NCI-H82 treated with DMSO at 0.1 percent for 48 hours (cell line): ENCODE measurements around the gene OR51M1.
"Not testable (repeated sequence)": the region's sequence is repeated elsewhere in the genome, so short reads cannot be mapped to it uniquely, and the experiment has no call there.

Source experiments
- DNase-seq: peaks from one replicate; lab custom pipeline; 2025; ENCODE audit not compliant: unreplicated experiment; lab: John Stamatoyannopoulos, UW

OR51M1 gene, protein sequence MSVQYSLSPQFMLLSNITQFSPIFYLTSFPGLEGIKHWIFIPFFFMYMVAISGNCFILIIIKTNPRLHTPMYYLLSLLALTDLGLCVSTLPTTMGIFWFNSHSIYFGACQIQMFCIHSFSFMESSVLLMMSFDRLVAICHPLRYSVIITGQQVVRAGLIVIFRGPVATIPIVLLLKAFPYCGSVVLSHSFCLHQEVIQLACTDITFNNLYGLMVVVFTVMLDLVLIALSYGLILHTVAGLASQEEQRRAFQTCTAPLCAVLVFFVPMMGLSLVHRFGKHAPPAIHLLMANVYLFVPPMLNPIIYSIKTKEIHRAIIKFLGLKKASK

DNA sequence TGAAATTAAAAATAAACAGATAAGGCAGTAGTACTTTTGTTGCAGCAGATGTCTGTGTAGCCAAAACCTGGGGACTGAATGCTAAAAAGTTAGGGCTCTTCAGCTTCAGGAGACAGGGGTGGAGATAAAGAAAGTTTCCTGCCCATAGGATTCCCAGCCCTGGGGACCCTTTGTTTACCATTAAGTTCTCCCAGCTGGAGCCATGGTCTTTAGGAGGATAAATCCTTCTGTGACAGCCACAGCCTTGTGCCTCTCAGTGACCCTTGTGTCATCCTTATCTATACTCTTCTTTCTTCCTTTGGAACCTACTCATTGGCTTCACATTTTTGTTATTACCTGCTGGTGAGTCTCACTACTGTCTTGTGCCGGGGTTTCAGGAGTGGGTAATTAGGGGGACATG, at the start of gene OR51M1:
Gene OR51M1 (plus strand): TSS at position 237 of the 400 bp plus-strand sequence. CDS start 5,587 bp downstream, outside the sequence.
- DNase-seq: no peak

DNA sequence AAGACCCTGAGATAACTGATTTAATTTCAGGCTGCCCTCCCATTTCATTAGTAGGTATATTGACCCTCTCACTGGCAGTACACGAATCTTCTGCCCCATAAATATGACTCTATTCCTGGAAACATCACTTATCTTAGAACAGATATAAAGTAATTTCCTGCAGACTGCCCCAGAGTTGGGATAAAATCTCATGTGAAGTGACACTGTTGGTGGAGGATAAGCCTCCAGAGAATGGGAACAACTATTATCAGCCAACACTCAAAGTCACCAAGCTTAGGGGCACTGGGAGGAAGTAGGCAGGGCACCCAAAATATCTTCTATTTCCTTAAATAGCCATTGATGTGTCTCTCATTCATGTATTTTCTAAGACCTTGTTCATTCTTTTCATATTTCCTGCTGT, 48.4 kb upstream of the OR51M1 start:
- DNase-seq: no peak

DNA sequence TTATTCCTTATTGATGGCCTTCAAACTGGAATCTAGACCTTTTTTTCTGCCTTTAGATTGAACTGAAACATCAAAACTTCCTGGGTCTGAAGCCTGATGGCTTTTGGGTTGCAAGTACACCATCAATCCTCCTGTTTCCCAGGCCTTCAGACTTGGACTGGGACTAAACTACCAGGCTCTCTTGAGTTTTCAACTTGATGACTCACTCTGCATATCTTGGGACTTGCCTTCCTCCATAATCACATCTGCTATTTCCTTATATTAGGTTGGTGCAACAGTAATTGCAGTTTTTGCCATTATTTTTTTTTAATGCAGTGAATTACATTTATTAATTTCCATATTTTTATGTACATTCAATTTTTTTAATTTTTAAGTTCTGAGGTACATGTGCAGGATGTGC, 47.3 kb upstream of the OR51M1 start:
- DNase-seq: no peak

DNA sequence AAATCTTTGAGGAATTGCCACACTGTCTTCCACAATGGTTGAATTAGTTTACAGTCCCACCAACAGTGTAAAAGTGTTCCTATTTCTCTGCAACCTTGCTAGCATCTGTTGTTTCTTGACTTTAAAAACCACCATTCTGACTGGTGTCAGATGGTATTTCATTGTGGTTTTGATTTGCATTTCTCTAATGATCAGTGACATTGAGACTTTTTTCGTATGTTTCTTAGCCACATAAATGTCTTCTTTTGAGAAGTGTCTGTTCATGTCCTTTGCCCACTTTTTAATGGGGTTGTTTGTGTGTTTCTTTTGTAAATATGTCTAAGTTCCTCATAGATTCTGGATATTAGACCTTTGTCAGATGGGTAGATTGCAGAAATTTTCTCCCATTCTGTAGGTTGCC, 46.4 kb upstream of the OR51M1 start:
- DNase-seq: not testable (repeated sequence)

DNA sequence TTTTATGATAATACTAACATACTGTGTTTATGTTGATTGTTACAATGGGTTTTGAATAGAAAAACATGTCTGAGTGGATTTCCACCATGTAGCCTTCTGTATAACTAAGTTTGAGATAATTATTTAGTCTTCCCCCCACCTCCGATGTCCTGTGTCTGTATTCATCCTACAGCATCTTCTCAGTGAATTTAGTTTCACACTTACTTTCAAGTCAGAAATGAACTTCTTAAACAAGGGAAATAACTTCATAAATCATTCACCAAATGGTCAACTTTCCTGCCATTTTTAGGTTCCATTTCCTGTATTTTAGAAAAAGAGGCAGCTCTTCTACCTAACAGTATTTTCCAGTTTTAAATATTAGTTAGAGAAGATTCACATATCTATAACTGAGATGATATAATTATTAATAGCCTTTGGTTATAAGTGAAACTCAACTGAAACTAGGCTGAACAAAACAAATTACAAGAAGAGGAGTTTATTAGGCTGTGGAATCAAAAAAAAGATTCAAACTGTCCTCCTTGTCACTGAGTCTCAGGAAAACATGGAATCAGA, 43.8 kb upstream of the OR51M1 start:
- DNase-seq: no peak

DNA sequence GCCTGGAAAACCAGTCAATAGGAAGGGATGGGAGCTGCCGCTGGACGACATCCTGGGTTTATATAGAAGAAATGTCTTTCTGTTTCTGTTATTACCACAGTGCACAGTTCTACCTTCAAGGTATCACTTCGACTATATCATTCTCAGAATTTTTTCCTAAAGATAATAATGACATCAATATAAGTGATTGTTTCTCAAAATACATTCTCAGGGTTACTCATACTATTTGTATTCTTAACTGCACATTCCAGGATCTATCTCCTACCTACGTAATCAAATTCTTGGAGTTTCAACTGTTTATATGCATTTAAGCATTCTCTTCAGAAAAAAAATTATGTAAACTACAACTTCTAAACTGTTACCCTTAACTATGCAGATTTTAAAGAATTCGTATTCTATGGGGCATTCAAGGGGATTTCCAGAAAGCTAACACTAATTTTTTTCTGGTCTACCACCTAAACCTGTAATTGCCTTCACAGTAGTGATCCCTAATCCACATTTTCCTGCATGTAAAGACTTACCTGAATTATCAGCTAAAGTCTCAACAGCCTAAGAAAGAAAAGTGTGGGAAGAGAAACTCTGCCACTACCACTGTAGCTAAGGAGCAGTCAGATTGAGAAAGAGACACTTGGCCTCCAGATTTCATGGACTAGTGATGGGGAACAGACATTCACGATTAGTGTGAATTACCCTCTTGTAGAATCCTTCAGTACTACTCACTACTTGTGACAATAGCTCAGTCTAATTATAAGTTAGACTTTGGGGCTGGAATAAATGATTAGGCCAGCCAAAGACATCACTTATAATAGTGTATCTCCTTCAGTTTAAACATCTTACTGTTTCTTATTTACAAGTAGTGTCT, 39.9 kb upstream of the OR51M1 start, which contains the start of gene OR51B5:
Gene OR51B5 (minus strand): TSS at position 51 of the 862 bp plus-strand sequence. CDS start 0 bp downstream, at position 51.
- DNase-seq: no peak

DNA sequence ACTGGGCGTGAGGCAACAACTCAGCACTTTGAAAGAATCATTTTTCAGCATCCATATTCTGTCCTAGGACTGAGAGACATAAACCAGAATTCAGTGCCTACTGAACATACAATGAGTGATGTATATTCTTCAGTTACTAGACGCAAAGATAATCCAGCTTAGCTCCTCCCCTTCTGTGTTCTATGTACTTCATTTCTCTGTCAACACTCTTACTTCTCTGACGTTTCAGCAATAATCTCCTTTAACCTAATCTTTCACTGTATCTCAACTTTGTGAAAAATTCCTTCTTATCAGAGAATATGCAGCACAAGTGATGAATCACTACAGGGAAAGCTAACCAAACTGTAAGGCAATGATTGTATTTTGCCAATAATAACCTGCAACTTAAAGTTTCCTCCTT, 37.8 kb upstream of the OR51M1 start:
- no peak for DNase-seq

DNA sequence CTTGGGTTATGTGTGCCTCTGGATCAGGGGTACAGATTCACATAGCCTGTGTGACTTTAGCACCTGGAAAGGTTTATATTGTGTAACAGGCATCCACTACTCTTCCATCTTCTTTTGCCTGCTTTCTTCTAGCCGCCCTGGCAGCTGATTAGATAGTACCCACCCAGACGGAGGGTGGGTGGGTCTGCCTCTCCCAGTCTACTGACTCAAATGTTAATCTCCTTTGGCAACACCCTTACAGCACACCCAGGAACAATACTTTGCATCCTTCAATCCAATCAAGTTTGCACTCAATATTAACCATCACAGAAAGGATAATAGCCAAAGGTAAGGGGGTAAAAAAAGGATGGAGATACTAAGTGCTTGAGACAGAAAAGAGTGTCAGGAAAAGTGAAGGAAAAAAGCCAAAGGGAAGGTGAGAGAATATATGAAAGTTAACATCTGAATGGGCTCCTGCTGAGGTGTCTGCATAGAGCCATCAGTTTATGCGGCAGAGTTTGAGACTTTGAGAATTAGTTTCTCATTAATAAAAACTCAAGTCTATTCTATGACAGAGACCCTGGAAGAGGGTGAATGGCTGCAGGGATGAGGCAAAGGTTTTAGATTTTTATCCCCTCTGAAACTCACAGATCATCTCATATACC, 34.9 kb upstream of the OR51M1 start:
- DNase-seq: no peak

DNA sequence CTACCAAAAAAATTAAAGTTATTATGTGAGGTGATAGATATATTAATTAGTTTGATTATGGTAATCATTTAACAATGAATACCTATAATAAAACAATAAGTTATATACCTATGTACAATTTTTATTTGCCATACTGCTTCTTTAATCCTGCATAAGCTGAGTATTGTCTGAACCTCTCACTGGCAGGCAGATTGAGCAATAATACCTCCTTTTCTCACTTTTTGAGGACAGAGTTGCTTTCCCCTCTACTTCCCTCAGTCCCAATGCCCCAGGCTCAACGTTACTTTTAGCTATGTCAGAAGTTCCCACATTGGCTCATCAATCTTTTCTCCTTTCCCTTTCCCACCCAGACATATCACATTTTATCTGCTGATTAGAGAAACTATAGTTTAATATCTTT, 34.1 kb upstream of the OR51M1 start:
- no peak for DNase-seq

DNA sequence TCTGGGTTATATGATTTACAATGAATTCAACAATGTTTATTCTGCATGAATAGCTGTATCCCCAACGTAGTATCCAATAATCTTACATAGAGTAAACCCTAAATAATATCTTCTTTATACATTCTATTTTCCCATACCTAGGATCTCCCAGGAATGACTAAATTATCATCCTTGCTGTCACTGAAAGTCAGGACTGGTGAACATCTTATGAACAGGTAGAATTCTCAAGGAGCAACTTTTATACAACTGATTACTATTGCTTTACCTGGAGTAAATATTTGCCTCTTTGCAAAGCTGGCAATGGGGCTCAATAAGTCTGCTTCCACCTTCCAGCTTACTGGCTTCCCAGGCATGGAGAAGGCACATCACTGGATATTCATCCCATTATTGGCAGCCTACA, 32.4 kb upstream of the OR51M1 start, which contains the start of gene OR51B6:
Gene OR51B6 (plus strand): TSS at position 301 of the 400 bp plus-strand sequence. CDS start 0 bp downstream, at position 301.
- DNase-seq: no peak

DNA sequence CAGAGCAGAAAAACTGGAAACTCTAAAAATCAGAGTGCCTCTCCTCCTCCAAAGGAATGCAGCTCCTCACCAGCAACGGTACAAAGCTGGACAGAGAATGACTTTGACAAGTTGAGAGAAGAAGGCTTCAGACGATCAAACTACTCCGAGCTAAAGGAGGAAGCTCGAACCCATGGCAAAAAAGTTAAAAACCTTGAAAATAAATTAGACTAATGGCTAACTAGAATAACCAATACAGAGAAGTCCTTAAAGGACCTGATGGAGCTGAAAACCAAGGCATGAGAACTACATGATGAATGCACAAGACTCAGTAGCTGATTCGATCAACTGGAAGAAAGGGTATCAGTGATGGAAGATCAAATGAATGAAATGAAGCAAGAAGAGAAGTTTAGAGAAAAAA, 27.6 kb upstream of the OR51M1 start:
- DNase-seq: not testable (repeated sequence)

DNA sequence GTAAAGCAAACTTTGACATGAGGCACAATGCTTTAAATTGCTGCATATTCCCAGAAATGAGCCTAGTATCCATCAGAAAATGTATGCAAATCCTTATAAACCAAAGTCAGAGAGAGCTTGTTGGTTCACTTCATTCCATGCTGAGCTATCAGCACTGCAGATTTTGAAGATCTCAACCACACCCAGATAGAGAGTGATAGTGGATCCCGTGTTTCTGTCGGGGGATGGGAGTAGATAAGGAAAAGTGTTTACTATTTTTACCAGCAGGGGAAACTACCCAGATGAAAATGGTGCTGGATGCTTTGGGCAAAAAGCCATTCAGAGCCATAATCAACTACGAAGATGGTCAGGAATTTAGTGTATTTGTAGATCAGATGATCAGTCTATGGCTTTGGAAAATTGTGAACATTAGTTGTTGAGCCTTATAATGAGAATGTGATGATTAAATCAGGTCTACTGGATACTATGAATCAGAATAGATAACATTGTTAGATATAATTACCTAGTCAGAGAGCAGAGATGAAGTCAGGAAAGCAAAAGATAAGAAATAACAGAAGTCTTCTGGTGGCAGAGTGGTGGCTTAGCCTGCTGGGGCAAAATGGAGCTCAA, 21.5 kb upstream of the OR51M1 start:
- DNase-seq: no peak

DNA sequence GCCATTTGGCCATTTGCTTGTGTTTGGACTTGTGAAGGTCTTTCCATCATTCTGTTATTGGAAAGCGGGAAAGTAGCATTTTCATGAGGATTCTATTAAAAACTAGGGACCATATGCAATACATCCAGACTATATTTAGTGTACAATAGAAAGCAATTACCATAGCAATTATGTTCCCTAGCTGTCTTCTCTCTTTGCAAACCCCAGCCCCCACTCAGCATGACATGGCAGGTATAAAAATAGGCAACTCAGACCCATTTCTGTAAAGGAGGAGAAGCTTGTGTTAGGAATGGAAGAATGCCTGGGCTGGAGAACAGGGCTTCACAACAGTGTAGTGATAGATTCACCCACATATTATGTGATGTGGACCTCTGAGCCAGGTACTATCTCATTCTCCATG, 19.9 kb upstream of the OR51M1 start:
- no peak for DNase-seq

DNA sequence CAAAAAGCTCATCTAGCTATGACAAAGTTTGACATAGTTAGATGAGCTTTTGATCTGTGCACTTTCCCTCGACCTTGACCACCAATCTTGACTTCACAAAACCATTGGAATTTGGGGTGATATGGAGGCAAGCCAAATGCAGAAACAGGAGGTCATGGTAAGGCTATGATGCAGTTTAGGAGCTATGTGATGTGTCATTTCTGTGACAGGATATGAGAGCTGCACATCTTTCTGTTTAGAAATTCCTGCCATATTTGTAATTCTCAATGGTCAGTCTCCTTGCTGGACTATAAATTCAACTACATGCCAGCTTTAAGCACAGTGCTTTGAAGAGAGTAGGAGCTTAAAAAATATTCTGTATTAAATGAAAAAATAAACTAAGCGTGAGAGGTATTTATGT, 19.4 kb upstream of the OR51M1 start:
- no peak for DNase-seq

DNA sequence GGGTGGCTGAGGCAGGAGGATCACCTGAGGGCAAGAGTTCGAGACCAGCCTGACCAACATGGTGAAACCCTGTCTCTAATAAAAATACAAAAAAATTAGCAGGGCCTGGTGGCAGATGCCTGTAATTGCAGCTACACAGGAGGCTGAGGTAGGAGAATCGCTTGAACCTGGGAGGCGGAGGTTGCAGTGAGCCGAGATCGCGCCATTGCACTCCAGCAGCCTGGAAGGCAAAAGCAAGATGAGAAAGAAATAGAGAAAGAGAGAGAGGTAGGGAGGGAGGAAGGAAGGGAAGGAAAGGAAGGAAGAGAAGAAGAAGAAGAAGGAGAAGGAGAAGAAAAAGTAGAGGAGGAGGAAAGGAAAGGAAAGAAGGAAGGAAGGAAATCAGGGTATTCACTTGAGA, 17.2 kb upstream of the OR51M1 start:
- not testable (repeated sequence) for DNase-seq

DNA sequence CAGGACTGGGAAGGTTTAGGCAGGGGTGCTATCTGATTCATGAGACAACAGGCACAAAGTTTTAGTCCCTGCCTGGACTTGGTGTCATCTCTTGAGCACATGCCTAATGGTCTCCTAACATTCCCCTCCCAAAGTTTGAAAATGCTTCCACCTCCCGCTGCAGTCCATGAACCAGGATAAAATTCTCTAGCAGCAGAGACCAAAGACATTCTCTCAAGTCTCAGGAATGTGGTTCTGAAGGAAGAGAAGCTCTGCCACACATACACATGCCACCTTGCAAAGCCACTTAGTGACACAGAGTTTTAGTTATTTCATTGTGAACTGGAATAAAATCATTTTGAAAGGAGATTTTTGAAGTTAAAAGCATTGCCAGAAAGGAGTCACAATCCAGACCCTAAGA, 16.8 kb upstream of the OR51M1 start:
- DNase-seq: no peak

DNA sequence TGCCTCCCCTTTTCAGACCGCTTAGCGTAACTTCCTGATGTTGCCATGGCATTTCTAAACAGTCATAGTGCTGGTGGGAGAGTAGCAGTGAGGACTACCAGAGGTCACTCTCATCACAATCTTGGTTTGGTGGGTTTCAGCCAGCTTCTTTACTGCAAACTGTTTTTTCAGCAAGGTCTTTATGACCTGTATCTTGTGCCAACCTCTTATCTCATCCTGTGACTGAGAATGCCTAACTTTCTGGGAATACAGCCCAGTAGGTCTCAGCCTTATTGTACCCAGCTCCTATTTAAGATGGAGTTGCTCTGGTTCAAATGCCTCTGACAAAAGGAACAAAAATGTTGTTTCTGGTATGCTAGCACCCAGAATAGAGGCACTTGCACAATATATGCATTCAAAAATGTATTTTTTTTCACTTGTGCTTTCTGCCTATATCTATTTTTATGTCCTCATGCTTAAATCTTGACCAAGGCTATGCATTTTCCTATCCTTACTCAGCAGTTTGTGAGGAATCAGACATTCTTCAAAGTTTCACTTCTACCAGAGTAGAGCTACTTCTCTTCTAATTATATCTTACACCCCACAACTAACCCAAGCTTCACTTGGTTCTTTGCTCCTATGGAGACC, 16.1 kb upstream of the OR51M1 start:
- no peak for DNase-seq

DNA sequence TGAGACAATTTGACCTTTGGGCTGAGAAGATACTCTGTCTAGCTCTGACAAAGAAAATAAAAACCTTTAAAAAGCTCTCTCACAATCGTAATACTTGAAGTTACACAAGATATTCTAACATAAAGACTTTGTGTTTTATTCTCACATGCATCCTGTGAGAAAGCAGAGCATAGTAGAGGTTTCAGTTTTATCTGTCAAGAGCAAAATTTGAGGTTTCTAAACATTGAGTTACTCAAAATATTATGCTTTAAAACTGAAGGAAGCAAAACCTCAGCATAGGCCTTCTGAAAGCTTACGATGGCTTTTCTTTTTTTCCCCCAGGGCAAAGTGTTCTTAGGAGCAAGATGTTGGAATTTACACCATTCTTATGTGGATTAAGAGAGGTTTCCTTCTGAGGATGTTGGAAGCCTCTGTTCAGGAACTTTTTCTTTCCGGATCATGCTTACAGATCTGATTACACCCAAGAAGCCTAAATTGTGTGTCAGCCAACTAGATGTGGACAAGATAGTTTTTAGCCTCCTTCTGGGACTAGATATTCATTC, 15.0 kb upstream of the OR51M1 start:
- DNase-seq: no peak

DNA sequence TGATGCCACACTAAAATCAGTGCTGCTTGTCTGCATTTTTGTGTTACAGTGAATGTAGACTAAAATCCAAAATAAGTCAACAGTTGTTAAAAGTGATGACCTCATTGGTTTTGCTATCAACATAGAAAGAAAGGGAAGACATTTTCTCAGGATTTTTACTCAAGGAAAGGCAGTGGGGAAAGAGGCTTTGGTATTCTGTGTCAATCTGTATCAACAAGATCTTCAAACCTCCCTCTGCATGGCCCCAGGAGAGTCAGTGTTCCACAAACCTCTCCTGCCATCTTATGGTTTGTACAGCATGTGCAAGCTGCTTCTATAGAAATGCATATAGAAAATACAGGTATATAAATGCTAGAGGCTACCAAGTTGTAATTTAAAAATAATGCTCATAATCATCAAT, 13.8 kb upstream of the OR51M1 start:
- DNase-seq: no peak

DNA sequence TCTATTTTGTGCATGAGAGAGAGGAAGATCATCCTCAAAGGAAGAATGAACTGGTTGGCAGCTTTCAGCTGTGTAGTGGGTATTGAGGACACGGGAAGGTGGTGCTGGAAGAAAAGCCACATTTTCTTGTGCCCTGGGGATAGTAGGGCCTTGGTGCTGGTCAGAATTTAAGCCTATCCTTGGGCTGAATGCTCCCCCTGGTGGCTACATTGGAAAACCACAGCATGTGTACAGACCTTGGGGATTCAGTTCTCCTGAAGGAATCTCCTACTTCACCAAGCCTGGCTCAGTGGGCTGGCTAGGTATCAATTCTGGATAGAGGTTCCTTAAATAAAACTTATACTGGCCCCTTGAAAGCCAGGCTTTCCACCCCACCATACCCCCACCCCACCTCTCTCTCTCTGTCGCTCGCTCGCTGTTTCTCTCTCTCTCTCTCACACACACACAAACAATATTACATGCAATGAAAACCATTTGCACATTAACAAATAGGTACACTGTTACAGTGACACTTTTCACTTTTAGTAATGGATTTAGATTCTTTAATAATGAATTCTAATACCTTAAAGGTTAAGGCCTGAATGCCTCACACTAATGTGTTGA, 2.8 kb upstream of the OR51M1 start:
- no peak for DNase-seq
